Breast epithelium (tissue), 3 donors: ENCODE results near the gene ARHGAP27.

Experiments used
- POLR2A ChIP-seq: fragments of 450-650 bp; IDR thresholded peaks from one replicate; pipeline ENCODE4 v1.6.1; 2016; ENCODE audit warnings: antibody characterized with exemption, mild to moderate bottlenecking, moderate library complexity
- POLR2AphosphoS5 ChIP-seq, 3 donors: sonication (generic); formaldehyde crosslinking; IDR thresholded peaks; one replicate each; pipeline ENCODE4 v1.6.1; 2017; ENCODE audit warnings: antibody characterized with exemption in 3 of 3
- TF ChIP-seq, protein P1 (sequence below), 3 donors: fragments of 450-650 bp; IDR thresholded peaks; one replicate each; pipeline ENCODE4 v1.5.1; 2016 to 2017; ENCODE audit warnings: antibody characterized with exemption in 3 of 3, mild to moderate bottlenecking in 3 of 3, moderate library complexity in 3 of 3

DNA sequence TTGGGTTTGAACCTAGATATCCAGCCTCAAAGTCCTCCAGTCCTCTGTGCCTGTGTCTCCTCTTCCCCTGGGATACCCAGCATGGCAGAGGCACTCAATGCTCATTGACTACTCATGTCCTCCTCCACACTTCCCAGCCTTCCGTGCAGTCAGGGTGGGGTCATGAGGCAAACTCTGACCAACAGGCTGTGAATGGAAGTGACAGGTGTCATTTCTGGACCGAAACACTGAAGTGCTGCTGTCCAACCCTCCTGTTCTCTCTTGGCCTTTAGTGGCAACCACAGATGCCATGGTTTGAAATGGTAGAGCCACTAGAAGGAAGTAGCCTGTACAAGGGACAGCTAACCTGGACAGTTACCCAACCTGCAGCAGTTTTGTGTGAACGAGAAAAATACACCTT, 69.2 kb downstream of the ARHGAP27 start:
- TF ChIP-seq, protein P1, sequence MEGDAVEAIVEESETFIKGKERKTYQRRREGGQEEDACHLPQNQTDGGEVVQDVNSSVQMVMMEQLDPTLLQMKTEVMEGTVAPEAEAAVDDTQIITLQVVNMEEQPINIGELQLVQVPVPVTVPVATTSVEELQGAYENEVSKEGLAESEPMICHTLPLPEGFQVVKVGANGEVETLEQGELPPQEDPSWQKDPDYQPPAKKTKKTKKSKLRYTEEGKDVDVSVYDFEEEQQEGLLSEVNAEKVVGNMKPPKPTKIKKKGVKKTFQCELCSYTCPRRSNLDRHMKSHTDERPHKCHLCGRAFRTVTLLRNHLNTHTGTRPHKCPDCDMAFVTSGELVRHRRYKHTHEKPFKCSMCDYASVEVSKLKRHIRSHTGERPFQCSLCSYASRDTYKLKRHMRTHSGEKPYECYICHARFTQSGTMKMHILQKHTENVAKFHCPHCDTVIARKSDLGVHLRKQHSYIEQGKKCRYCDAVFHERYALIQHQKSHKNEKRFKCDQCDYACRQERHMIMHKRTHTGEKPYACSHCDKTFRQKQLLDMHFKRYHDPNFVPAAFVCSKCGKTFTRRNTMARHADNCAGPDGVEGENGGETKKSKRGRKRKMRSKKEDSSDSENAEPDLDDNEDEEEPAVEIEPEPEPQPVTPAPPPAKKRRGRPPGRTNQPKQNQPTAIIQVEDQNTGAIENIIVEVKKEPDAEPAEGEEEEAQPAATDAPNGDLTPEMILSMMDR (IDR thresholded peaks at IDR 0.05), result no peak
- TF ChIP-seq POLR2A, result no peak
- TF ChIP-seq POLR2AphosphoS5 (IDR thresholded peaks at IDR 0.05), result no peak
